ENCODE measurements around the gene MCUR1. TPM values are rescaled to one million over a fixed set of nuclear protein-coding genes. Genes with fewer than 3 reads are reported as not detected.

Gene MCUR1
- total RNA-seq, 1 experiment from 2014 or later: 16.8 TPM

Other genes starting within 250 kb of the MCUR1 start
- 4.1 and 4.9 TPM in 2 replicates for gene SIRT5, start 240.0 kb downstream of the MCUR1 start, total RNA-seq (2014; rRNA removed)
- gene NOL7, start 199.2 kb downstream of the MCUR1 start, total RNA-seq (2014; rRNA removed): 108 and 140 TPM in 2 replicates
- 25.5 and 35.9 TPM in 2 replicates for gene RANBP9, start 102.7 kb downstream of the MCUR1 start, total RNA-seq (2014; rRNA removed)
- gene RNF182, start 110.4 kb upstream of the MCUR1 start, total RNA-seq (2014; rRNA removed): 2.1 and 3.2 TPM in 2 replicates